Fibroblast of villous mesenchyme (primary cell): ENCODE data around the gene NSMCE1. TPM values are rescaled to one million over a fixed set of nuclear protein-coding genes. Genes with fewer than 3 reads are reported as not detected.

Experiments
- DNase-seq: peaks from one replicate; pipeline ENCODE4 v3.0.0-alpha.2; 2010; ENCODE audit warnings: low read depth
- H3K4me3 ChIP-seq: 2 replicates; pipeline ENCODE4 v1.5.1; 2011; ENCODE audit warnings: low read depth, mild to moderate bottlenecking, low read length
- total RNA-seq: library from RNA; depleted of rRNA; stranded (reverse); fragments of >200 nt; gene quantifications from 2 replicates; pipeline ENCODE4 v1.2.3, GENCODE V29; 2012
- TF ChIP-seq, protein P1 (sequence below): IDR thresholded peaks from 2 replicates; pipeline ENCODE4 v1.5.1; 2012; ENCODE audit warnings: low read depth, mild to moderate bottlenecking, low read length; ENCODE audit not compliant: insufficient read depth

Gene NSMCE1
- total RNA-seq, 1 donor: 69.1 TPM

DNA sequence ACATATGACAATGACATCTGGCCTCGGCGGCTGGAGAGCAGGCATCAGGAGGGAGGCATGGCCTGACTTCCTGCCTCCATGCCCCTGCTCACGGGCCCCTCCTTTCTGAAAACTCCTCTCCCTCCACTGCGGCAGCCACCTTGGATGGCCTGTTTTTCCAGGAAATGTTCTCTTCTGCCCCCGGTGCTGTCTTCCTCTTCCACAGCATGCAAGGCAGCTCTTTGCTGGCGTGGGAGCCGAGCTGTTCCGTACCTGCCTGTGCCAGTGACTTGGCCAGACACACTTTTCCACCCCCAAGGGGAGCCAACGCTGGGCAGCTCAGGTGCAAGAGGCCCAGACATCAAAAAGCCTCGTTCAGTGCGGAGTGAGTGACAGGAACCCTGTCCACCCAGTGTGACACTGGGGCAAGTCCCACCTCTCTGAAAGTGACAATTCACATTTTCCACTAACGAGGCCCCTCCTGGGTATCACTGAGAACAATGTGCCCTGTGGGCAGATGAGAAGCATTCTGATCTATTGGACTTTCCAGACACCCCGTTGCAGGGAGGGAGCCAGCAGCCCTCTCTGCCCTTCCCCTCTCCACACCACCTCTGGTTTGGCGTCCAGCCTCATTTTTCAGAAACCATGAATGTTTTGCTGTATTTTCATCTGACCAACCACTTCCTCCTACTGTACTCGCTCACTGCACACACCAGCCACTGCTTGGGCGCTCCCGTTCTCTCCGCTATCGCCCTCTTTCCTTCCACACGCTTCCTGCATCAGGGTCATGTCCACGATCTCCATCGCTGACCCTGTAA is 31.2 kb downstream of the NSMCE1 start:
- no peak overlapping the region for H3K4me3 ChIP-seq
- no peak for DNase-seq
- TF ChIP-seq, protein P1, sequence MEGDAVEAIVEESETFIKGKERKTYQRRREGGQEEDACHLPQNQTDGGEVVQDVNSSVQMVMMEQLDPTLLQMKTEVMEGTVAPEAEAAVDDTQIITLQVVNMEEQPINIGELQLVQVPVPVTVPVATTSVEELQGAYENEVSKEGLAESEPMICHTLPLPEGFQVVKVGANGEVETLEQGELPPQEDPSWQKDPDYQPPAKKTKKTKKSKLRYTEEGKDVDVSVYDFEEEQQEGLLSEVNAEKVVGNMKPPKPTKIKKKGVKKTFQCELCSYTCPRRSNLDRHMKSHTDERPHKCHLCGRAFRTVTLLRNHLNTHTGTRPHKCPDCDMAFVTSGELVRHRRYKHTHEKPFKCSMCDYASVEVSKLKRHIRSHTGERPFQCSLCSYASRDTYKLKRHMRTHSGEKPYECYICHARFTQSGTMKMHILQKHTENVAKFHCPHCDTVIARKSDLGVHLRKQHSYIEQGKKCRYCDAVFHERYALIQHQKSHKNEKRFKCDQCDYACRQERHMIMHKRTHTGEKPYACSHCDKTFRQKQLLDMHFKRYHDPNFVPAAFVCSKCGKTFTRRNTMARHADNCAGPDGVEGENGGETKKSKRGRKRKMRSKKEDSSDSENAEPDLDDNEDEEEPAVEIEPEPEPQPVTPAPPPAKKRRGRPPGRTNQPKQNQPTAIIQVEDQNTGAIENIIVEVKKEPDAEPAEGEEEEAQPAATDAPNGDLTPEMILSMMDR: no peak

DNA sequence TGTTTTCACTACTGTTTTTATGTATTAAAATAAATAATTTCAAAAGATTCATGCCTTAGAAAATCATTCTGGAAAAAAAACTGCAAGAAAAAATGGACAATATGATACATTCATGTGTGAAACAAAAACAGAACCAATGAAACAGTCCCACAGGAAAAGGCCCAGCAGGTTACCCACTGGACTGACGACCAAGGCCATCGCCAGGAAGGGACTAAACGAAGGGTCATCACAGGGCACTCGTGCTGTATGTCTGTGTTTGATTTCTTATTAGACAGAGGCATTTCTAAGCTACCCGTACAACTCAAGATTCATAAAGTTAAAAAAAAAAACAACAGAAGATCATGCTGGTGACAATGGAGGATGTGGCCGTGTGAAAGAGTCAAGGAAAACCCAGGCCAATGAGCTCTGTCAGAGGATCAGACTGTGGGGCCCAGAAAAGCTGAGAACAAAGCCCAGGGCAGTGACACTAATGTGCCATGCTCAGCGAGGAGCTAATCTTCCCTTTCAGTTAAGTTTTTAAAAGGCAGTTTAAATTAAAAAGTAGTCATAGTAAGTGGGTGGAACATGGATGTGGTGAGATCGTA is 31.8 kb downstream of the NSMCE1 start:
- TF ChIP-seq, protein P1: no peak
- DNase-seq: no peak

DNA sequence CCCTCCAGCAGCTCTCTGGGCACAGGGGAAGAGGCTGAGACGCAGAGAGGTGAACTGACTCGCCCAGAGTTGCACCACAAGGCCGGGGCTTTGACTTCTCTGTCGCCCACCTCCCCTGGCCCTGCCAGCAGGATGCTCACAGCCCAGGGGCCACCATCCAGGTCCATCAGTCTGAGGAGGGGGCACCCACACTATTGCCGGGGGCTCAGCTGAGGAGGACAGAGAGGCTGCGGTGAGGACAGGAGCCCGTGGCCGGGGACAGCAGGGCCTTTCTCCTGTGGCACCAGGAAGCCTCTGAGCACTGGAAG is 32.7 kb downstream of the NSMCE1 start:
- TF ChIP-seq, protein P1: no peak
- H3K4me3 ChIP-seq: no peak overlapping the region
- DNase-seq: no peak

More for the DNA sequence above, 31.8 kb downstream of the NSMCE1 start:
- H3K4me3 ChIP-seq: no peak overlapping the region

DNA sequence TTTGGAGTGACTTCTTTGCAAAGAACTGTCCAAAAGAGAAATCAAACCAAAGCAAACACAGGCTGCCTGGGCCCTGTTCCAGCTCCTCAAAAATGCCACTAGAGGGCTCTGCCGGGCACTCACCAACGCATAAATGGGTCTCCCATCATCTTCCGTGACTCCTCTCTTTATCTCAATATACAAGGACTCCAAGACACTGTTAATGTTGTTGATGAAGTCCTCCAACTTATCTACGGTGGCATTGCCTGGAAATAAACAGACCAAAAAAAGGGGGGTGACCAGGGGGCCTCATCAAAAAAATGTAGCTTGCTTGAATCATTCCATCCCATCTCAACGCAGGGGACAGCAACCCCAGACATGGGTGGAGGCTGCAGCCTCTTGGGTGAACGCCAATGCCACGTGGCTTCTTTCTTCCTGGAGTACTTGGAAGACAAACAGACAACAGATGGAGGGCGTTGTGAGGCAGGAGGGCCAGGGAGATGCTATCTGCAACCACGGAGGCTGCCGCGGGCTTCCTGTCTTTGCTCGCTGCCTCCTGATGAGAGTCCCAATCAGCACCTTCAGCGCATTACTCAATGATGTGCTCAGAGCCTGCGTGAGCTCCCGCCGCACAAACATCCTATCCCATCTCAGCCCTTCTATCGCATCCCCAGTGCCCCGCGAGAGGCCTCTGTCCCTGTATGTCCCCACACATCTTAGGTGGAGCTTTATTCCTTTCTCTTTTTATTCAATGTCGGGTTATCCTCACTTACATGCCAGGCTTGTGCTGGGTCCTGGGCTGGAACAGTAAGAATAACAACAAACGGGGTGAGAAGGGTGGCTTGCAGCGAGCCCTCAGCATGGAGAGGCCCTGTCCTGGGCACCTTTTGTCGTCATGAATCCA is 33.3 kb downstream of the NSMCE1 start:
- H3K4me3 ChIP-seq: peak overlapping the region; percentile 18
- DNase-seq: peak; percentile 99
- TF ChIP-seq, protein P1: peak; percentile 89

DNA sequence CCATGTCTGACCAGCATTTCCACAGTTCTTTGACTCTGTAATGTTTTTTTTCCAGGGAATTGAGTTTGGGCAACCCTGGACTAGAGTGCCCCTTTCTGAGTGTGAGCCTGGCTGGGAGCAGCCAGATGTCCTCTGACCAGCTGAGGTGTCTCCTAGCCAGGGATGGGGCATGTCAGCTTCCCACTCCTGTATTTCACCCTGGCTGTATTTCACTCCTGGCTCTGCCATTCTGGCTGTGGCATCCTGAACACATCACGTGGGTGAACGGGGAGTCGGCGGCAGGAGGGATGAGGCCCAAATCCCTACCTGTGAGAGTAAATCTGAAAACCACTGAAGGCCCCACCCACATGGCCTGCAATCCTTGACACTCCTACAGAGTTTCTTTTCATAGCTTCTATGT is 34.0 kb downstream of the NSMCE1 start:
- no peak for DNase-seq
- no peak overlapping the region for H3K4me3 ChIP-seq
- TF ChIP-seq, protein P1: no peak

DNA sequence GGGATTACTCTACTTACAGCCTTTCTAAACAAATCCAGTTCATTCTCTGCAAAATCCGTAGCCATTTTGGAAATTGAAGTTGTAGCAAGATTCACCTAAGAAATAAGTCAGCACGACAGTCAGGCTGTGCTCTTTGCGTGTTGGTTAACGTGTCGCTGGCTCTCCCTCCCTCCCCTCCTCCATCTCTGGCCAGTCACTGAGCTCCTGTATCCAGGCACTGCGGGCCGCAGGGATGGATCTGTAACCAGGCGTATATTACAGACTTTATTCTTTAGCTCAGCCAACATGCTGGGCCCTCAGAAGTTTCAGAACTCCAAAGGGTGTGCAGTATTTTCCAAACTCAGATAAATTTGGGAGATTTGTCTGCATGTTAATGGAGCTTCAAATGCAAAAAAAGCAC is 34.4 kb downstream of the NSMCE1 start:
- no peak overlapping the region for H3K4me3 ChIP-seq
- TF ChIP-seq, protein P1: no peak
- no peak for DNase-seq
